SK-N-SH (cell line): ENCODE data around the gene PRICKLE1. TPM values are rescaled to one million over a fixed set of nuclear protein-coding genes. Genes with fewer than 3 reads are reported as not detected.

Experiments
- CTCF ChIA-PET: fragments of 300-600, 350-600 bp; formaldehyde crosslinking; extraction: SDS; loops from one replicate; lab custom pipeline; 2021; lab: Yijun Ruan, JAX
- POLR2A ChIA-PET: fragments of 350-600 bp; sonication (Branson Sonifier 250); formaldehyde crosslinking; extraction: SDS; loops from one replicate; lab custom pipeline; 2020; ENCODE audit warnings: antibody characterized with exemption, inconsistent platforms; lab: Yijun Ruan, JAX
- DNase-seq: peaks from one replicate; pipeline ENCODE4 v3.0.0; 2012
- H2AFZ ChIP-seq: fragments of 200-600 bp; sonication (generic); 2 replicates; pipeline ENCODE4 v1.8.1; 2016; ENCODE audit warnings: antibody characterized with exemption, mild to moderate bottlenecking, low read depth
- H3F3A ChIP-seq: fragments of 200-600 bp; sonication (generic); replicated peaks from 2 replicates; pipeline ENCODE3; 2016; ENCODE audit warnings: antibody characterized with exemption, mild to moderate bottlenecking; ENCODE audit not compliant: insufficient read depth
- H3K27ac ChIP-seq, 2 experiments: fragments of 200-500 bp in 1 of 2; fragments of 200-600 bp in 1 of 2; sonication (Bioruptor generic) in 1 of 2; sonication (generic), shearing (Covaris generic) in 1 of 2; 2 replicates each; pipeline versions ENCODE4 v1.5.1 to v1.6.1; 2014 to 2016; ENCODE audit warnings: low read depth in 2 of 2, inconsistent platforms in 1 of 2, low read length in 1 of 2, mild to moderate bottlenecking in 1 of 2, mixed read lengths in 1 of 2
- H3K27me3 ChIP-seq: fragments of 200-600 bp; sonication (generic), shearing (Covaris generic); 2 replicates; pipeline ENCODE4 v1.6.1; 2016; ENCODE audit warnings: mixed run types; ENCODE audit not compliant: insufficient read depth
- H3K36me3 ChIP-seq, 2 experiments: fragments of 200-500 bp in 1 of 2; fragments of 200-600 bp in 1 of 2; sonication (Bioruptor generic) in 1 of 2; sonication (generic) in 1 of 2; replicated peaks in 1 of 2; 2 replicates each; pipeline versions ENCODE3 to v1.5.1; 2014 to 2016; ENCODE audit warnings: low read length in 1 of 2, mild to moderate bottlenecking in 1 of 2; ENCODE audit not compliant: insufficient read depth in 2 of 2, control insufficient read depth in 1 of 2
- H3K4me1 ChIP-seq, 2 experiments: fragments of 200-500 bp in 1 of 2; fragments of 200-600 bp in 1 of 2; sonication (Bioruptor generic) in 1 of 2; sonication (generic), shearing (Covaris generic) in 1 of 2; 2 replicates each; pipeline versions ENCODE4 v1.5.1 to v1.6.1; 2014 to 2016; ENCODE audit warnings: low read depth in 1 of 2, low read length in 1 of 2, mixed run types in 1 of 2; ENCODE audit not compliant: insufficient read depth in 2 of 2, control insufficient read depth in 1 of 2
- H3K4me2 ChIP-seq: fragments of 200-600 bp; sonication (generic), shearing (Covaris generic); 2 replicates; pipeline ENCODE4 v1.6.1; 2017; ENCODE audit warnings: mixed run types
- H3K4me3 ChIP-seq, 2 experiments: fragments of 200-500 bp in 1 of 2; fragments of 200-600 bp in 1 of 2; sonication (Bioruptor generic) in 1 of 2; sonication (generic), shearing (Covaris generic) in 1 of 2; 2 replicates each; pipeline versions ENCODE4 v1.5.1 to v1.8.1; 2014 to 2016; ENCODE audit warnings: low read depth in 2 of 2, inconsistent platforms in 1 of 2, low read length in 1 of 2, mild to moderate bottlenecking in 1 of 2, mixed read lengths in 1 of 2, moderate library complexity in 1 of 2
- H3K79me2 ChIP-seq: fragments of 200-600 bp; sonication (generic); 2 replicates; pipeline ENCODE4 v1.8.1; 2017; ENCODE audit warnings: mild to moderate bottlenecking; ENCODE audit not compliant: insufficient read depth
- H3K9ac ChIP-seq: fragments of 200-600 bp; sonication (generic); 2 replicates; pipeline ENCODE4 v1.6.1; 2017; ENCODE audit warnings: mixed run types
- H3K9me2 ChIP-seq: fragments of 200-600 bp; sonication (generic); 2 replicates; pipeline ENCODE4 v1.6.1; 2017; ENCODE audit warnings: mixed run types
- H3K9me3 ChIP-seq: fragments of 200-600 bp; sonication (generic); 2 replicates; pipeline ENCODE4 v1.6.1; 2017; ENCODE audit warnings: mixed run types, mild to moderate bottlenecking, moderate library complexity
- H4K20me1 ChIP-seq: fragments of 200-600 bp; sonication (generic); 2 replicates; pipeline ENCODE4 v1.6.1; 2017; ENCODE audit warnings: mild to moderate bottlenecking, mixed run types; ENCODE audit not compliant: insufficient read depth
- CTCF ChIP-seq: fragments of 200-600 bp; sonication (generic); IDR thresholded peaks from 2 replicates; pipeline ENCODE4 v1.6.1; 2017; ENCODE audit warnings: antibody characterized with exemption, mild to moderate bottlenecking, moderate library complexity
- FOXM1 ChIP-seq: IDR thresholded peaks from 2 replicates; pipeline ENCODE4 v1.4.0; 2012; ENCODE audit warnings: low read depth, mild to moderate bottlenecking
- GABPA ChIP-seq: IDR thresholded peaks from 2 replicates; pipeline ENCODE4 v1.4.0; 2012; ENCODE audit warnings: low read depth, mild to moderate bottlenecking
- MAX ChIP-seq: IDR thresholded peaks from 2 replicates; pipeline ENCODE4 v1.4.0; 2012; ENCODE audit warnings: low read depth
- MEF2A ChIP-seq: IDR thresholded peaks from 2 replicates; pipeline ENCODE4 v1.4.0; 2012; ENCODE audit warnings: low read depth, borderline replicate concordance
- NFIC ChIP-seq: IDR thresholded peaks from 2 replicates; pipeline ENCODE4 v1.4.0; 2012; ENCODE audit warnings: borderline replicate concordance
- PBX3 ChIP-seq: IDR thresholded peaks from 2 replicates; pipeline ENCODE4; 2012
- POLR2AphosphoS5 ChIP-seq: IDR thresholded peaks from 2 replicates; pipeline ENCODE4 v1.6.1; 2012; ENCODE audit warnings: low read depth, low read length
- RAD21 ChIP-seq: IDR thresholded peaks from 2 replicates; pipeline ENCODE4 v1.6.1; 2012; ENCODE audit warnings: mild to moderate bottlenecking, low read length
- RCOR1 ChIP-seq: fragments of 150-350 bp; IDR thresholded peaks from 2 replicates; pipeline ENCODE4 v1.6.1; 2017; ENCODE audit warnings: antibody characterized with exemption, low read length
- REST ChIP-seq: IDR thresholded peaks from 2 replicates; pipeline ENCODE4 v1.6.1; 2012; ENCODE audit warnings: mild to moderate bottlenecking, low read depth, low read length, moderate library complexity
- SIN3A ChIP-seq: IDR thresholded peaks from 2 replicates; pipeline ENCODE4 v1.6.1; 2012; ENCODE audit warnings: low read depth, mild to moderate bottlenecking, low read length, moderate library complexity, borderline replicate concordance
- TCF12 ChIP-seq: IDR thresholded peaks from 2 replicates; pipeline ENCODE4 v1.4.0; 2012
- USF1 ChIP-seq: IDR thresholded peaks from 2 replicates; pipeline ENCODE4 v1.4.0; 2012; ENCODE audit warnings: low read depth, borderline replicate concordance
- YY1 ChIP-seq: IDR thresholded peaks from 2 replicates; pipeline ENCODE4 v1.4.0; 2012; ENCODE audit warnings: low read depth, mild to moderate bottlenecking
- ZBTB33 ChIP-seq: IDR thresholded peaks from 2 replicates; pipeline ENCODE4 v1.4.0; 2012; ENCODE audit warnings: low read depth, borderline replicate concordance
- WGBS: methylation state at CpG from one replicate; pipeline ENCODE4 v1.1.6; 2017; ENCODE audit warnings: low lambda C conversion rate; 5-methylcytosine and 5-hydroxymethylcytosine counted together
- polyA plus RNA-seq, 3 experiments: library from polyadenylated mRNA; depleted of rRNA; stranded (reverse); fragments of >200 nt; gene quantifications; 2 replicates each; pipeline ENCODE4 v1.2.3, GENCODE V29; 2012

The PRICKLE1 gene
- polyA plus RNA-seq, 1 of the 3 experiments (the other 2 are of a cell fraction): 1.2 TPM

- POLR2A ChIA-PET: no interaction called here
Observed at GRCh38 chr12:42446761-42447160, 142.8 kb downstream of the PRICKLE1 start.

GRCh38 chr12:42445891-42446290, 143.7 kb downstream of the PRICKLE1 start:
- Histone ChIP-seq H3F3A (peaks cover 4% of the 10 kb centered on the region), H3K27me3 (no peaks in the 10 kb centered on the region), H3K79me2 (no peaks in the 10 kb centered on the region), H3K36me3 (peaks cover 41 to 43% of the 10 kb centered on the region in 2 experiments), H3K9me3 (no peaks in the 10 kb centered on the region), H3K9me2 (no peaks in the 10 kb centered on the region), H3K4me3 (no peak overlapping the region), H3K9ac (no peak overlapping the region), H3K4me2 (no peak overlapping the region), H3K27ac (no peak overlapping the region), H3K4me1 (peaks cover 4 to 6% of the 10 kb centered on the region in 2 experiments; a peak in 3 of 4 replicates), H4K20me1 (no peaks in the 10 kb centered on the region), H2AFZ (no peak overlapping the region)
- POLR2A ChIA-PET: no interaction called here
- no peak for DNase-seq
- CTCF ChIA-PET: interaction anchor here (1.1 kb wide), 1 partner anchor 37 kb away, joined by 3 read pairs; no protein-coding TSS in a partner anchor
- 91% methylated on average over 12 of the region's 16 CpGs for WGBS
- no peak for TF ChIP-seq RCOR1
- no peak for TF ChIP-seq POLR2AphosphoS5
- no peak for TF ChIP-seq CTCF
- no peak for TF ChIP-seq PBX3
- TF ChIP-seq MEF2A: no peak
- no peak for TF ChIP-seq MAX
- TF ChIP-seq SIN3A: no peak
- TF ChIP-seq RAD21: no peak
- TF ChIP-seq NFIC: no peak
- TF ChIP-seq REST: no peak
- TF ChIP-seq USF1: no peak
- no peak for TF ChIP-seq TCF12

More at GRCh38 chr12:42446761-42447160, 142.8 kb downstream of the PRICKLE1 start:
- Histone ChIP-seq H3K27me3 (no peaks in the 10 kb centered on the region), H3K9me2 (no peaks in the 10 kb centered on the region), H3K27ac (peak overlapping the region; percentile 27 to 34; a peak in 2 of 4 replicates), H4K20me1 (no peaks in the 10 kb centered on the region), H2AFZ (no peak overlapping the region), H3K4me1 (peaks cover 4 to 6% of the 10 kb centered on the region in 2 experiments; a peak in 3 of 4 replicates), H3F3A (peaks cover 4% of the 10 kb centered on the region), H3K9ac (no peak overlapping the region), H3K36me3 (peaks cover 35 to 42% of the 10 kb centered on the region in 2 experiments), H3K79me2 (no peaks in the 10 kb centered on the region), H3K4me2 (no peak overlapping the region), H3K4me3 (no peak overlapping the region), H3K9me3 (no peaks in the 10 kb centered on the region)
- no peak for DNase-seq
- no peak for TF ChIP-seq ZBTB33
- TF ChIP-seq YY1: no peak
- TF ChIP-seq GABPA: no peak
- TF ChIP-seq FOXM1: no peak
- WGBS: 38% methylated on average over 6 of the region's 6 CpGs
- CTCF ChIA-PET: interaction anchor here (1.1 kb wide), 1 partner anchor 36 kb away, joined by 3 read pairs; no protein-coding TSS in a partner anchor
